Stimulated activated CD8-positive, alpha-beta memory T cell treated with anti-CD3 and anti-CD28 coated beads, Interleukin-12 subunit alpha, Interleukin-12 subunit beta, amount 100 ng/mL, for 24 hours (primary cell): ENCODE measurements around the gene ZSCAN10.

Source experiments
- DNase-seq: peaks from one replicate; pipeline ENCODE4 v3.0.0-alpha.2; 2020; ENCODE audit errors: extremely low read depth

Gene ZSCAN10

GRCh38 chr16:3046641-3047386 is 52.3 kb downstream of the ZSCAN10 start:
- DNase-seq = no peak

- DNase-seq = no peak
Observed at GRCh38 chr16:3045758-3046640, 53.1 kb downstream of the ZSCAN10 start, which contains the start of gene MMP25. Gene MMP25, plus strand, starts transcription at chr16:3046561. Its CDS starts 357 bp downstream, at chr16:3046918.

- no peak for DNase-seq
Observed at GRCh38 chr16:3044708-3045107, 54.4 kb downstream of the ZSCAN10 start.

- no peak for DNase-seq
Observed at GRCh38 chr16:3042376-3042775, 56.7 kb downstream of the ZSCAN10 start.

- DNase-seq = no peak
Observed at GRCh38 chr16:3038896-3039295, 60.2 kb downstream of the ZSCAN10 start.
